A549 (cell line): Measurements from ENCODE around the gene STX16.

Source experiments
- CEBPB ChIP-seq, 2 experiments: fragments of >200 bp in 1 of 2; sonication (Bioruptor Twin) in 1 of 2; formaldehyde crosslinking in 1 of 2; IDR thresholded peaks; 2 replicates each; pipeline ENCODE4 v1.6.1; 2012 to 2016
- CHD2 ChIP-seq: fragments of 150-350 bp; IDR thresholded peaks from 2 replicates; pipeline ENCODE4 v1.6.1; 2014; ENCODE audit warnings: low read length; ENCODE audit not compliant: partially characterized antibody
- EP300 ChIP-seq, 2 experiments: fragments of >200 bp; sonication (Bioruptor Twin); formaldehyde crosslinking; IDR thresholded peaks; 2 replicates in 1 of 2; 3 replicates in 1 of 2; pipeline ENCODE4 v1.6.1; 2016 to 2017
- ESRRA ChIP-seq: fragments of 150-350 bp; IDR thresholded peaks from 2 replicates; pipeline ENCODE4 v1.6.1; 2014; ENCODE audit warnings: mild to moderate bottlenecking, low read length, borderline replicate concordance
- FOSL2 ChIP-seq, 2 experiments: fragments of 450-650 bp in 1 of 2; fragments of >200 bp in 1 of 2; sonication (Bioruptor Twin) in 1 of 2; formaldehyde crosslinking; IDR thresholded peaks; 2 replicates each; pipeline versions ENCODE4 v1.5.0 to v1.6.1; 2016 to 2020; ENCODE audit warnings: mild to moderate bottlenecking in 1 of 2, moderate library complexity in 1 of 2
- HOXB13 ChIP-seq: fragments of 250-450 bp; sonication (Bioruptor Pico); IDR thresholded peaks from 2 replicates; pipeline ENCODE4 v1.5.0; 2020; ENCODE audit warnings: low read depth, mild to moderate bottlenecking, moderate library complexity
- JUNB ChIP-seq: fragments of >200 bp; sonication (Bioruptor Twin); formaldehyde crosslinking; IDR thresholded peaks from 2 replicates; pipeline ENCODE4 v1.6.1; 2016
- NFE2L2 ChIP-seq: fragments of 150-350 bp; conservative IDR thresholded peaks from 2 replicates; pipeline ENCODE4 v1.6.1; 2014; ENCODE audit warnings: low read length
- POLR2A ChIP-seq: IDR thresholded peaks from 2 replicates; pipeline ENCODE4 v1.6.1; 2012; ENCODE audit warnings: mild to moderate bottlenecking, low read length
- SMC3 ChIP-seq: fragments of >200 bp; sonication (Bioruptor Twin); formaldehyde crosslinking; IDR thresholded peaks from 3 replicates; pipeline ENCODE4 v1.6.1; 2018; ENCODE audit warnings: inconsistent platforms
- TF ChIP-seq, protein P1 (sequence below): fragments of >200 bp; sonication (Bioruptor Twin); formaldehyde crosslinking; IDR thresholded peaks from 3 replicates; pipeline ENCODE4 v1.5.1; 2016
- TF ChIP-seq, protein P2 (sequence below): fragments of 450-650 bp; IDR thresholded peaks from 2 replicates; pipeline ENCODE4 v1.6.1; 2014; ENCODE audit warnings: antibody characterized with exemption

DNA sequence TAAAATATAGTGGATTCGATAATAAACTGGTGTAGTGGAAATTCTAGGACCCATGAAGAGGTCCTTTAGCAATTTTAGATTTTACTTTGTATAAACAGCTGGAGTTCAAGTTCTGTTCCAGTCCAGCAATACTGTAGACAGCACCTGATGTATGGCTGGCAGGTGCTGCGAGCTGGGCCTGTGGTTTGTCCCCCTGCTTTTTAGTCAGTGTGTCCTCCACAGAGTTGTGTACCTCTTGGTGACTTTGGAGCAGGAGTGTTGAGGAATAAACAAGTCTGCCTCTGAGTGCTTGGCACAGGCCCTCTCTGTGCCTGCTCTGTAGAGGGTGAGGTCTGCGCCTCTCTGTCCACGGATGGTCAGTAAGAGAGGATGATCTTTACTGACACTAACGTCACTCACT lies 13.8 kb downstream of the STX16 start:
- TF ChIP-seq, protein P1, sequence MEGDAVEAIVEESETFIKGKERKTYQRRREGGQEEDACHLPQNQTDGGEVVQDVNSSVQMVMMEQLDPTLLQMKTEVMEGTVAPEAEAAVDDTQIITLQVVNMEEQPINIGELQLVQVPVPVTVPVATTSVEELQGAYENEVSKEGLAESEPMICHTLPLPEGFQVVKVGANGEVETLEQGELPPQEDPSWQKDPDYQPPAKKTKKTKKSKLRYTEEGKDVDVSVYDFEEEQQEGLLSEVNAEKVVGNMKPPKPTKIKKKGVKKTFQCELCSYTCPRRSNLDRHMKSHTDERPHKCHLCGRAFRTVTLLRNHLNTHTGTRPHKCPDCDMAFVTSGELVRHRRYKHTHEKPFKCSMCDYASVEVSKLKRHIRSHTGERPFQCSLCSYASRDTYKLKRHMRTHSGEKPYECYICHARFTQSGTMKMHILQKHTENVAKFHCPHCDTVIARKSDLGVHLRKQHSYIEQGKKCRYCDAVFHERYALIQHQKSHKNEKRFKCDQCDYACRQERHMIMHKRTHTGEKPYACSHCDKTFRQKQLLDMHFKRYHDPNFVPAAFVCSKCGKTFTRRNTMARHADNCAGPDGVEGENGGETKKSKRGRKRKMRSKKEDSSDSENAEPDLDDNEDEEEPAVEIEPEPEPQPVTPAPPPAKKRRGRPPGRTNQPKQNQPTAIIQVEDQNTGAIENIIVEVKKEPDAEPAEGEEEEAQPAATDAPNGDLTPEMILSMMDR = no peak
- TF ChIP-seq CHD2 (no peak), CEBPB (IDR thresholded peaks at IDR 0.05) (no peak), JUNB (no peak), SMC3 (no peak), NFE2L2 (no peak), EP300 (IDR thresholded peaks at IDR 0.05) (no peak), POLR2A (no peak), FOSL2 (IDR thresholded peaks at IDR 0.05) (no peak), FOSL2 (CRISPR knock-in tag; IDR thresholded peaks at IDR 0.05) (no peak), ESRRA (no peak), HOXB13 (no peak)
- TF ChIP-seq, protein P2, sequence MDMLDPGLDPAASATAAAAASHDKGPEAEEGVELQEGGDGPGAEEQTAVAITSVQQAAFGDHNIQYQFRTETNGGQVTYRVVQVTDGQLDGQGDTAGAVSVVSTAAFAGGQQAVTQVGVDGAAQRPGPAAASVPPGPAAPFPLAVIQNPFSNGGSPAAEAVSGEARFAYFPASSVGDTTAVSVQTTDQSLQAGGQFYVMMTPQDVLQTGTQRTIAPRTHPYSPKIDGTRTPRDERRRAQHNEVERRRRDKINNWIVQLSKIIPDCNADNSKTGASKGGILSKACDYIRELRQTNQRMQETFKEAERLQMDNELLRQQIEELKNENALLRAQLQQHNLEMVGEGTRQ = no peak
